KOPT-K1 (cell line): ENCODE data around the gene MMP19.
"Not testable (repeated sequence)": the region's sequence is repeated elsewhere in the genome, so short reads cannot be mapped to it uniquely, and the experiment has no call there.

Source experiments
- H3K27ac ChIP-seq: fragments of 200-600 bp; sonication (generic); 2 replicates; pipeline ENCODE4 v1.5.1; 2016; ENCODE audit warnings: antibody characterized with exemption, mild to moderate bottlenecking, low read depth, low read length; ENCODE audit not compliant: poor library complexity, severe bottlenecking
- H3K36me3 ChIP-seq: fragments of 200-600 bp; sonication (generic); 2 replicates; pipeline ENCODE4 v1.5.1; 2017; ENCODE audit warnings: antibody characterized with exemption, mild to moderate bottlenecking, low read length, moderate library complexity; ENCODE audit not compliant: insufficient read depth
- H3K9me3 ChIP-seq: fragments of 200-600 bp; sonication (generic); 2 replicates; pipeline ENCODE4 v1.5.1; 2017; ENCODE audit warnings: antibody characterized with exemption, low read length, mild to moderate bottlenecking; ENCODE audit not compliant: insufficient read depth, poor library complexity, severe bottlenecking

MMP19 gene

GRCh38 chr12:55849616-55850343, 7.0 kb upstream of the MMP19 start:
- H3K9me3 ChIP-seq = no peaks in the 10 kb centered on the region

GRCh38 chr12:55847603-55848291, 5.0 kb upstream of the MMP19 start:
- Histone ChIP-seq H3K36me3 (no peaks in the 10 kb centered on the region), H3K27ac (no peak overlapping the region), H3K9me3 (no peaks in the 10 kb centered on the region)

More at GRCh38 chr12:55849616-55850343, 7.0 kb upstream of the MMP19 start:
- Histone ChIP-seq H3K27ac (no peak overlapping the region), H3K36me3 (no peaks in the 10 kb centered on the region)

GRCh38 chr12:55847033-55847432, 4.3 kb upstream of the MMP19 start:
- no peaks in the 10 kb centered on the region for H3K9me3 ChIP-seq
- no peak overlapping the region for H3K27ac ChIP-seq
- no peaks in the 10 kb centered on the region for H3K36me3 ChIP-seq

GRCh38 chr12:55845785-55846496, 3.2 kb upstream of the MMP19 start:
- Histone ChIP-seq H3K27ac (no peak overlapping the region), H3K36me3 (no peaks in the 10 kb centered on the region), H3K9me3 (no peaks in the 10 kb centered on the region)

- no peaks in the 10 kb centered on the region for H3K36me3 ChIP-seq
- H3K9me3 ChIP-seq = no peaks in the 10 kb centered on the region
- no peak overlapping the region for H3K27ac ChIP-seq
These were observed 2.6 kb upstream of the MMP19 start for GRCh38 chr12:55845361-55845760.

- no peaks in the 10 kb centered on the region for H3K9me3 ChIP-seq
- H3K27ac ChIP-seq = no peak overlapping the region
- H3K36me3 ChIP-seq = no peaks in the 10 kb centered on the region
These were observed 2.2 kb upstream of the MMP19 start for GRCh38 chr12:55844961-55845360.

DNA sequence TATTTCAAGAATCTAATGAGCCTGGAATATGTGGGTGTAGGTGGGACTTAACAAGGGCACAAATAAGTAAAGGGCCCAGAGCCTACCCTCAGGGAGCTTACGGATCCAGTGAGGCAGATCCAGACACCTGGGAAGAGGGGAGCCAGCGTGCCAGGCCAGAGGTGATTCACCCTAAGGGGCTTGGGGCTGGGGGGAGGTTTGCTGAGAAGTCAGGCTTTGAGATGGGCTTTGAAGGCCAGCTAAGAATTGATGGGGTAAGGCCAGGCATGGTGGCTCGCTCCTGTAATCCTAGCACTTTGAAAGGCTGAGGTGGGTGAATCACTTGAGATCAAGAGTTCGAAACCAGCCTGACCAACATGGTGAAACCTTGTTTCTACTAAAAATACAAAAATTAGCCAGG, 695 bp upstream of the MMP19 start:
- Histone ChIP-seq H3K36me3 (no peaks in the 10 kb centered on the region), H3K9me3 (no peaks in the 10 kb centered on the region), H3K27ac (no peak overlapping the region)

- Histone ChIP-seq H3K27ac (no peak overlapping the region), H3K9me3 (no peaks in the 10 kb centered on the region)
These were observed 2.0 kb downstream of the MMP19 start for GRCh38 chr12:55840581-55841351.

GRCh38 chr12:55839345-55840140, 3.2 kb downstream of the MMP19 start:
- Histone ChIP-seq H3K9me3 (no peaks in the 10 kb centered on the region), H3K27ac (no peak overlapping the region), H3K36me3 (no peaks in the 10 kb centered on the region)

More at GRCh38 chr12:55840581-55841351, 2.0 kb downstream of the MMP19 start:
- no peaks in the 10 kb centered on the region for H3K36me3 ChIP-seq

DNA sequence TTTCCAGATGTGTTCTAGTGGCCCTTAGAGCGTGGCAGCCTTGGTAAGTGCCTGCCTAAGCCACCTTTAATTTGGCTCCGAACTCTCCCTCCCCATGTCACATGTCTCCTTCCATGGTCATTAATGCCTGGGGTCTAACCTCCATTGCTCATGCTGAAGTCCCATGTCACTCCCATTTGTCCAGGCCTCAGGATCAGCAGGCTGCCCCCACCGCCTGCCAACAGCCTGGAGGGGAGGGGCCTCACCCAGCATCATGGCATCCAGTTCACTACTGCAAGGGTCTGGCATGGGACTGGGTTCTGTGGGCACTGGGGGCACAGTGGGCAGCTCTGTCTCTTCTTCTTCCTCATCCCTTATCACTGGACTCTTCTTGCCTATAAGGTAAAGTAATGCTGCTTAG, 4.4 kb downstream of the MMP19 start:
- Histone ChIP-seq H3K36me3 (no peaks in the 10 kb centered on the region), H3K27ac (no peak overlapping the region), H3K9me3 (no peaks in the 10 kb centered on the region)

GRCh38 chr12:55834400-55834799, 8.3 kb downstream of the MMP19 start:
- not testable (repeated sequence) for H3K36me3 ChIP-seq, H3K9me3 ChIP-seq, H3K27ac ChIP-seq

DNA sequence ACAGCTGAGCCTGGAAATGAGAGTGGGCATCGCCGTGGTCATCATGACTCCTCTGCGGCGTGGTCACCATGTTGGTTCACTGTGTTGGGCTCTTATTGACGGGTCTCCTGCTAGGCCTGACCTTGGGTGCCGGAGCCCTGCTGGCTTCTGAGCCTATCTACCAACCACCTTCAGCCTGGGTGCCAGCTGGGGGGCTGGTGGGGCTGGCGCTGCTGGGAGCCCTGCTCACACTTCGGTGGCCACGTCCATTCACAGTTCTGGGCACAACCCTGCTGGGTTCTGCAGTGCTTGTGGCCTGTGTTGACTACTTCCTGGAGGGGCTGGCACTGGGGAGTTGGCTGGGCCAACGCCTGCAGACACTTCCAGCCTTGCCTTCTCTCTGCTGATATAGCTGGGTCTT, 9.7 kb downstream of the MMP19 start:
- H3K9me3 ChIP-seq = no peaks in the 10 kb centered on the region
- peaks cover 4% of the 10 kb centered on the region; the same call in 1 of the 2 replicates for H3K36me3 ChIP-seq
- H3K27ac ChIP-seq = no peak overlapping the region

GRCh38 chr12:55831447-55831815, 11.3 kb downstream of the MMP19 start:
- no peak overlapping the region for H3K27ac ChIP-seq
- peaks cover 18% of the 10 kb centered on the region for H3K36me3 ChIP-seq
- no peaks in the 10 kb centered on the region for H3K9me3 ChIP-seq
